HG03139 (cell line): ENCODE measurements around the gene RASL12.
"Not testable (repeated sequence)": the region's sequence is repeated elsewhere in the genome, so short reads cannot be mapped to it uniquely, and the experiment has no call there.

Source experiments
- ATAC-seq: cut with Tn5 transposase; IDR thresholded peaks from one replicate; pipeline ENCODE4 v1.9.1; 2021; ENCODE audit not compliant: unreplicated experiment

The RASL12 gene, protein sequence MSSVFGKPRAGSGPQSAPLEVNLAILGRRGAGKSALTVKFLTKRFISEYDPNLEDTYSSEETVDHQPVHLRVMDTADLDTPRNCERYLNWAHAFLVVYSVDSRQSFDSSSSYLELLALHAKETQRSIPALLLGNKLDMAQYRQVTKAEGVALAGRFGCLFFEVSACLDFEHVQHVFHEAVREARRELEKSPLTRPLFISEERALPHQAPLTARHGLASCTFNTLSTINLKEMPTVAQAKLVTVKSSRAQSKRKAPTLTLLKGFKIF

DNA sequence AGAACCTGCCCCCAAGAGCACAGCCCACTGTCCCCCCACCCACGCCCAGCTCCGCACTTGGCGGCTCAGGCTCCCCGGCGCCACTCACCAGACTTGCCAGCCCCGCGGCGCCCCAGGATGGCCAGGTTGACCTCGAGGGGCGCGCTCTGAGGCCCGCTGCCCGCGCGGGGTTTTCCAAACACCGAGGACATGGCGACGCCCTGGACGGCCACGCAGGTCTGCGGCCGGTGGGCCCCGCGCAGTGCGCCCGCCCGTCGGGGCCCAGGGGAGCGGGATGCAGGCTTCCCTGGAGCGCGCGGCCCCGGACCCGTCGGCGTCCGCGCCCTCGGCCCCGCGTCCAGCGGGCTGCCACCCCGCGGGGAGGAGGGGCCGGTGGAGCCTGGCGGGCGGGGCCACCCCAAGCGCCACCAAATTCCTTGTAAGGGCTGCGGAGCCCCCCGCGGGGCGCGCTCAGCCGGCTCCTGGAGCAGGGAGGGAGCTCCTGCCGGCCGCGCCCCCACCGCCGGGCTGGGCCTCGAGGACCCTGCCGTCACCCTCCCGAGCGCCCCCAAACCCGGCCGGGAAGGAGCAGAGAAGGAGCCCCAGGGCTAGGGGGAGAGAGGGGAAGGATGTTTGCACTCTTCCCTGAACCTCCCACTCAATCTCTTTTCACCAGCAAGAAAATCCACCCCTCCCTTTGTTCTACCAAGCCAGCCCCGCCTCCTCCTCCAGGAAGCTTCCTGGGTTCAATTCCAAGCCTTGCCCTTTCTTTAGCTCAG lies at the start of gene RASL12:
TSS of gene RASL12 (minus strand) at position 347 of the 758 bp plus-strand sequence. CDS start at position 191, 156 bp downstream.
- ATAC-seq = no peak

DNA sequence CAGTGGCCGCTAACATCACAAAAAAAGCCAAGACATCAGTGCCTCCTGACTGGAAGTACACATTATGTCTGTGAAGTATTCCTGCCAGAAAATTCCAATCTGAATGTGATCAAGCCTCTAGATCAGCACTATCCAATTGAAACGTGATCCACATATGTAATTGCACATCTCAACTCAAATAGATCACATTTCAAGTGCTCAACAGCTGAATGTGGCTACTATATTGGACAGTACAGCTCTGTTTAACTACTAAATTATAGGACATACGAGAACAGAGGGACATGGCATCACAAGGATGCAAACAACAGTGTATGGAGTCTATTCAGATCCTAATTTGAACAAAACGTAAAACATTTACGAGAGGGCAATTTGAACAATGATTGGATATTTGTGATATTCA lies 47.8 kb upstream of the RASL12 start:
- no peak for ATAC-seq

DNA sequence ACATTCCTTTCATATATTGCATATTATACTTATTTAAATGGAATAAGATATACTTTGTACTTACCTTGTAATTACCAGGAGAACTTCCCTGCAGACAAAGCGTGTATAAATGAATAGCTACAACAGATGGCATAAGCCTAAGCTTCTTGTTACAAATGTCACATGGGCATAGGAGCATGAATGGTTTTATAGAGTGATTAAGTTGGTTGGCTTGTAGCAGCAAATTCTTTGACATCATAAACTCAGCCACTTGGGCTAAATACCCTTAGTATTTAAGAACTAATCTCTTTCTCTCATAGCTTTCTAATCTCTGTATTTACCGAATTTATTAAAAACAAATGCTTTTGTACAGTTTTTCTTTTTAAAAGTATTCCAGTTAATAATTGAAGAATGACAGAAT lies 47.3 kb upstream of the RASL12 start, which contains the start of gene UBAP1L:
TSS of gene UBAP1L (minus strand) at position 115 of the 400 bp plus-strand sequence. CDS start 8,985 bp downstream, outside the sequence.
- no peak for ATAC-seq

DNA sequence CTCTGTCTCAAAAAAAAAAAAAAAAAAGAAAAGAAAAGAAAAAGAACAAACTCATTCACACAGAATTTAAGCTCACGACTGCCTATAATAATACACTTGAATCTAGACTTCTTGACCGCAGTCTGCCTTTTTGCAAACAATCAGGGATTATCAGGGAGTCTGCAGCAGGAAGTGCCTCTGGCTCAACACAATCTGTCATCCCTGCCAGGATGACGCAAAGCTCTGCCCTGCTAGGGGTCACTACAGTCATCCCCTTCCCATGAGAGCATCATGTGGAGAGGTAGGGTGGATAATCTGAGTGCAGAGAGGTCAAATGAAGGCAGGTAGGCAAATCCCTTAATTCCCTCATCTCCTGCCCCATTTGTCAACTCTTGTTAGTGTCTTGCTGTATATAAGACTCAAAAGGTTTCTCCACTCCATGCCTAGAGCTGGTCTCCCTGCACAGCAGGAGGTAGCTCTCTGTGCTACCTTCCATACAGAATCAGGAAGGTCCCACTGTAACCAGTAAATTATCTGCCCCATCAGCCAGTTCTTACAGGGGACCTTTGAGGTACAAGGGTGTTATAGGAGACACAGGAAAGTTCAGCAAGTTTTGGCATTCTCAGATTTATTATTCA lies 43.0 kb upstream of the RASL12 start:
- ATAC-seq = no peak

- ATAC-seq = no peak
Measured at GRCh38 chr15:65106011-65106590, 38.3 kb upstream of the RASL12 start.

DNA sequence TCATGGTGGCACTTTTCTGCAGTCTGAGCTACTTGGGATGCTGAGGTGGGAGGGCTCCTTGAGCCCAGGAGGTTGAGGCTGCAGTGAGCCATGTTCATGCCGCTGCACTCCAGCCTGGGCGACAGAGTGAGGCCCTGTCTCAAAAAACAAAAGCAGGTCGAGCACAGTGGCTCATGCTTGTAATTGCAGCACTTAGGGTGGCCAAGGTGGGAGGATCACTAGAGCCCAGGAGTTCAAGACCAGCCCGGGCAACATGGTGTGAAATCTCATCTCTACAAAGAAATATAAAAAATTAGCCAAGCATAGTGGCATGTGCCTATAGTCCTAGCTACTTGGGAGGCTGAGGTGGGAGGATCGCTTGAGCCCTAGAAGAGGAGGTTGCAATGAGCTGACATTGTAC lies 37.2 kb upstream of the RASL12 start:
- ATAC-seq = no peak

GRCh38 chr15:65102912-65103311 lies 35.1 kb upstream of the RASL12 start:
- ATAC-seq = no peak

- no peak for ATAC-seq
Measured at GRCh38 chr15:65101891-65102708, 34.3 kb upstream of the RASL12 start.

- ATAC-seq = no peak
Measured at GRCh38 chr15:65101411-65101890, 33.7 kb upstream of the RASL12 start.

DNA sequence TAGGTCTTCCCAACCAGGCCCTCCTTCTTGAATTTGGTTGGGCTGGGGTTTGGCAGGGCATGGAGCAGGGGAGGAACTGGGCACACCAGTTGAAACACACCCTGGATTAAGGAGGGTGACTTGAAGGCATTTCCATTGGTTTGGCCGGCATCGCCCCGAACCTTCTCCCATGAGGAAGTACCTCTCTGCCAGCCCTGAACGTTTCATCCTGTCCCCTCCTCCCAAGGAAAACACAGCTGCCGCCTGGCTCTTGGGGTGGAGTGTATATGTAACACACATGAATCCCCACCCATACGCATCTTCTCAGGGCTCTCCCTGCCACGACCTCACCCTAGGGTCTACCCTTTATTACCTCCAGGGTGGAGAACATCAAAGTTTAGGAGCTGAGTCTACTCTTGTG lies 32.7 kb upstream of the RASL12 start:
- no peak for ATAC-seq

DNA sequence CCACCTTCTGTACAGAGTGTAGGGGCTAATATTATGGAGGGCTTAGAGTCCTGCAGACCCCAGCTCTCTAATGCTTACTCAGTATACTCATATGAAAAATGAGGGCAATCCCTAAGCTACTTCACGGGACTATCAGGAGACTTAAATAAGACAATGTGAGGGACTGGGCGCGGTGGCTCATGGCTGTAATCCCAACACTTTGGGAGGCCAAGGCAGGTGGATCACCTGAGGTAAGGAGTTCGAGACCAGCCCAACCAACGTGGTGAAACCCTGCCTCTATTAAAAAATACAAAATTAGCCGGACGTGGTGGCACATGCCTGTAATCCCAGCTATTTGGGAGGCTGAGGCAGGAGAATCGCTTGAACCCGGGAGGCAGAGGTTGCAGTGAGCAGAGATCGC lies 32.0 kb upstream of the RASL12 start:
- ATAC-seq = not testable (repeated sequence)

GRCh38 chr15:65099336-65099735 lies 31.5 kb upstream of the RASL12 start:
- ATAC-seq = no peak

GRCh38 chr15:65097651-65098263 lies 30.0 kb upstream of the RASL12 start:
- no peak for ATAC-seq

- no peak for ATAC-seq
Measured at GRCh38 chr15:65096481-65097385, 28.9 kb upstream of the RASL12 start.

DNA sequence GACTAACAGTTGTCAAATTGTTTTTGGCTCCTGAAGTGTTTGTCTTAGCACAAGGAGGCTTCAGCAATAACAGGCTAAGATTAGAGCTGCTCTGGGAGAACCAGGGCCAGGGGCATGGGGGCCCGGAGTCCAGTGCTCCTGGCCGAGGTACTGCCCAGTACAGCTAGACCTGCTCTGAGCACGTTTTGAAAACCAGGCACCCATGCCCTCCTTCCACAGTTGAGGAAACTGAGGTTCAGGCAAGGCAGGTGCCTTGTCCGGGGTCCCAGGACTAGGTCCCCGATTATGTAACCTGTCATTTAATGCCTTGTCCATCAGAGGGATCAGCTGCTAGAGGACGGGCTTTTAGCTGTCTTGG lies 27.9 kb upstream of the RASL12 start:
- ATAC-seq = no peak

GRCh38 chr15:65095011-65095746 lies 27.4 kb upstream of the RASL12 start:
- no peak for ATAC-seq

- ATAC-seq = no peak
Measured at GRCh38 chr15:65094294-65094995, 26.7 kb upstream of the RASL12 start.

GRCh38 chr15:65093793-65094170 lies 26.0 kb upstream of the RASL12 start:
- ATAC-seq = not testable (repeated sequence)
